HEK293T (cell line): ENCODE results near the gene THSD7A.

Source experiments
- ARNT ChIP-seq: fragments of 450-650 bp; IDR thresholded peaks from 2 replicates; pipeline ENCODE4 v1.6.1; 2017; ENCODE audit warnings: mild to moderate bottlenecking
- BHLHE40 ChIP-seq: fragments of 450-650 bp; IDR thresholded peaks from 2 replicates; pipeline ENCODE4 v1.6.1; 2016; ENCODE audit warnings: mild to moderate bottlenecking, moderate library complexity, borderline replicate concordance
- CTBP1 ChIP-seq: fragments of 450-650 bp; IDR thresholded peaks from 2 replicates; pipeline ENCODE4 v1.6.1; 2016; ENCODE audit warnings: borderline replicate concordance
- ELF4 ChIP-seq: fragments of 450-650 bp; IDR thresholded peaks from 2 replicates; pipeline ENCODE4 v1.6.1; 2017; ENCODE audit warnings: antibody characterized with exemption
- FOXA1 ChIP-seq: fragments of 450-650 bp; IDR thresholded peaks from 2 replicates; pipeline ENCODE4 v1.6.1; 2016; ENCODE audit warnings: mild to moderate bottlenecking
- FOXK2 ChIP-seq: fragments of 450-650 bp; IDR thresholded peaks from 2 replicates; pipeline ENCODE4 v1.6.1; 2016; ENCODE audit warnings: mild to moderate bottlenecking
- FOXM1 ChIP-seq: fragments of 450-650 bp; IDR thresholded peaks from 2 replicates; pipeline ENCODE4 v1.6.1; 2017; ENCODE audit warnings: mild to moderate bottlenecking, borderline replicate concordance
- HDGF ChIP-seq: fragments of 450-650 bp; IDR thresholded peaks from 2 replicates; pipeline ENCODE4 v1.6.1; 2017; ENCODE audit warnings: antibody characterized with exemption, borderline replicate concordance
- LEF1 ChIP-seq: fragments of 450-650 bp; IDR thresholded peaks from 2 replicates; pipeline ENCODE4 v1.6.1; 2017; ENCODE audit warnings: mild to moderate bottlenecking, borderline replicate concordance
- NFRKB ChIP-seq: fragments of 450-650 bp; IDR thresholded peaks from 2 replicates; pipeline ENCODE4 v1.6.1; 2016; ENCODE audit warnings: mild to moderate bottlenecking, moderate library complexity
- SP1 ChIP-seq: fragments of 450-650 bp; IDR thresholded peaks from 2 replicates; pipeline ENCODE4 v1.6.1; 2017
- SUZ12 ChIP-seq: fragments of 450-650 bp; IDR thresholded peaks from 2 replicates; pipeline ENCODE4 v1.6.1; 2016; ENCODE audit warnings: mild to moderate bottlenecking
- TARDBP ChIP-seq: fragments of 450-650 bp; IDR thresholded peaks from 2 replicates; pipeline ENCODE4 v1.6.1; 2016
- ZNF384 ChIP-seq: fragments of 450-650 bp; IDR thresholded peaks from 2 replicates; pipeline ENCODE4 v1.6.1; 2016

DNA sequence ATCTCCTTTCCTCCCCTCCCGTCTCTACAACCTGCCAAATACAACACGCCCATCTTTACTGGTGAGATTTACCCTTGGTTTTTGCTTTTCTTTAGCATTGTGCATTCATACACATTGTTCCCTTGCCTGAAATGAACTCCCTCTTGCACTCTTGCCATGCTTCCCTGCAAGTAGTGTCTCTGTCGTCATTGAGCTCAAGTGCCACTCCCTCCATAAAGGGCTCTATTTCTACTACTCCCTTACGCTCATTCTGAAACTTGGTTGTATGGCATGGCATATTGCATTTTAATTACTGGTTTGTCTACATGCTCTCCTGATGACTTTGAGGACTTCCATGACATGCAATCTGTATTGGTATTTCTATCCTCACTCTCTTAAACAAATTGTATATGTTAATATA, 242.7 kb downstream of the THSD7A start:
- TF ChIP-seq ELF4 (no peak), BHLHE40 (no peak), FOXA1 (no peak), FOXM1 (no peak), HDGF (no peak), SP1 (no peak), TARDBP (no peak), ZNF384 (no peak), FOXK2 (no peak), LEF1 (no peak), ARNT (no peak), NFRKB (no peak), CTBP1 (no peak), SUZ12 (no peak)
